ENCODE results near the gene TCF15. TPM values are rescaled to one million over a fixed set of nuclear protein-coding genes. Genes with fewer than 3 reads are reported as not detected.

The TCF15 gene
- total RNA-seq, 1 experiment from 2014 or later = 0.40 TPM

- H3K4me3 ChIP-seq (ENCODE audit: low read length) = no peak overlapping the region
- ChIA-PET CTCF (interaction anchor here (0.8 to 1.2 kb wide), 2 partner anchors 85 to 208 kb away, joined by 8 read pairs; partner anchors contain the start of gene SLC52A3), POLR2A (ENCODE audit: unreplicated experiment) (no interaction called here)
- no peak overlapping the region for H2AFZ ChIP-seq (ENCODE audit: low read length)
- no peaks in the 10 kb centered on the region for H3K36me3 ChIP-seq (ENCODE audit: low read depth, low read length)
- no peaks in the 10 kb centered on the region for H4K20me1 ChIP-seq (ENCODE audit: low read length)
- TF ChIP-seq CTCF (conservative IDR thresholded peaks at IDR 0.05; ENCODE audit: low read depth, low read length) (peak; percentile 28; the same call in 1 of the 2 replicates), EZH2 (IDR thresholded peaks at IDR 0.05; ENCODE audit: low read length, unreplicated experiment) (no peak)
- no peaks in the 10 kb centered on the region for H3K79me2 ChIP-seq (ENCODE audit: low read length)
- no peaks in the 10 kb centered on the region for H3K9me3 ChIP-seq (ENCODE audit: low read length)
- intact Hi-C loops (cut with micrococcal nuclease) = loop anchor here (1.0 to 2.0 kb wide), 4 partner anchors 85 to 208 kb away; partner anchors contain the start of gene SLC52A3
- H3F3A ChIP-seq (ENCODE audit: low read length, unreplicated experiment) = no peaks in the 10 kb centered on the region
- BruUV-seq (replicated peaks) = no TSS peak
- no peak overlapping the region for H3K4me2 ChIP-seq (ENCODE audit: low read length)
- H3K27ac ChIP-seq (ENCODE audit: low read length) = no peak overlapping the region
- no peaks in the 10 kb centered on the region for H3K27me3 ChIP-seq (ENCODE audit: low read length)
- H3K9ac ChIP-seq (ENCODE audit: low read length) = no peak overlapping the region
- ATAC-seq (no peak), DNase-seq (no peak)
- no peaks in the 10 kb centered on the region for H3K4me1 ChIP-seq (ENCODE audit: insufficient read depth, low read length)
- H3K9me2 ChIP-seq (replicated peaks; ENCODE audit: low read length) = no peaks in the 10 kb centered on the region
Observed at GRCh38 chr20:560680-561079, 49.4 kb downstream of the TCF15 start.

DNA sequence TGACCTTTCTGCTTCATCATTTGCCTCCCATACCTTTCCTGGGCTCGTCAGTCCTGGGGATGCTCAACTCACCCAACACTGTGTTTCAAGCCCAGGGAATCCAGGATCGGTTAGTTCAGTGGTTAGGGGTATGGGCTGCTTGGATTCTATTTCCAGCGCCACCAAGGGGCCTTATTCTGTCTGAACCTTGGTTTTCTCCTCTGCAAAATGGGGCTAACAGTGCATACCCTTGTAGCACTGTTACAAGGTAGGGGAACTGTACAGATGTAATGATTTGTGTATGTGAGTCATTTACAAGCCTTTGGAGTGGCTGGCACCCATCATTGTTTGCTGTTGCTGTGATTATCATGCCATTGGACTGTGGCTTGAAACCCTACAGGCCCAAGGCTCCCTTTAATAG, 52.0 kb downstream of the TCF15 start:
- H3K27me3 ChIP-seq (ENCODE audit: low read length) = no peaks in the 10 kb centered on the region
- H3K9me2 ChIP-seq (replicated peaks; ENCODE audit: low read length) = no peaks in the 10 kb centered on the region
- no peaks in the 10 kb centered on the region for H3K9me3 ChIP-seq (ENCODE audit: low read length)
- ChIA-PET POLR2A (ENCODE audit: unreplicated experiment) (no interaction called here), CTCF (no interaction called here)
- ATAC-seq (peak; percentile 58), DNase-seq (peak; percentile 37)
- H3K9ac ChIP-seq (ENCODE audit: low read length) = no peak overlapping the region
- H4K20me1 ChIP-seq (ENCODE audit: low read length) = no peaks in the 10 kb centered on the region
- H3K4me3 ChIP-seq (ENCODE audit: low read length) = no peak overlapping the region
- H3K27ac ChIP-seq (ENCODE audit: low read length) = no peak overlapping the region
- H3K36me3 ChIP-seq (ENCODE audit: low read depth, low read length) = no peaks in the 10 kb centered on the region
- H3K4me1 ChIP-seq (ENCODE audit: insufficient read depth, low read length) = no peaks in the 10 kb centered on the region
- intact Hi-C loops (cut with micrococcal nuclease) = no loop called here
- no peaks in the 10 kb centered on the region for H3K79me2 ChIP-seq (ENCODE audit: low read length)
- H2AFZ ChIP-seq (ENCODE audit: low read length) = no peak overlapping the region
- no peak overlapping the region for H3K4me2 ChIP-seq (ENCODE audit: low read length)
- BruUV-seq (replicated peaks) = no TSS peak
- H3F3A ChIP-seq (ENCODE audit: low read length, unreplicated experiment) = no peaks in the 10 kb centered on the region
- TF ChIP-seq EZH2phosphoT487 (IDR thresholded peaks at IDR 0.05; ENCODE audit: borderline replicate concordance, low read length) (no peak), CTCF (conservative IDR thresholded peaks at IDR 0.05; ENCODE audit: low read depth, low read length) (no peak), EZH2 (IDR thresholded peaks at IDR 0.05; ENCODE audit: low read length, unreplicated experiment) (no peak)

DNA sequence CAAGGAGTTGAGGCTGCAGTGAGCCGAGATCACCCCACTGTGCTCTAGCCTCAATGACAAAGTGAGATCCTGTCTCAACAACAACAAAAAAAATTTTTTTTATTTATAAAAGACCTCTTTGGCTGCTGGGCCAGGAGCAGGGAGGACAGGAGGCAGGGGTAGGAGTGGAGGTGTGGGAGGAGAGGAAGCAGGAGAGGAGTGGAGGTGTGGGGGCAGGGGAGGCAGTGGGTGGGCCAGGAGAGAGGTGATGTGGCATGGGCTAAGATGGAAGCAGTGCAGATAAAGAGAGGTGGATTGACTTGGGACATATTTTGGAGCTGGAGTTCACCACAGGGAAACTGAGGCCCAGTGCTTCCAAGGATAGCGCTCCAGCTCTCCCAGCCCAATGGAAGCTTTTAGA, 53.1 kb downstream of the TCF15 start:
- ChIA-PET POLR2A (ENCODE audit: unreplicated experiment) (no interaction called here), CTCF (interaction anchor here (1.5 kb wide), 1 partner anchor 89 kb away, joined by 3 read pairs; no protein-coding TSS in a partner anchor)
- no peaks in the 10 kb centered on the region for H3K4me1 ChIP-seq (ENCODE audit: insufficient read depth, low read length)
- no peaks in the 10 kb centered on the region for H3K9me3 ChIP-seq (ENCODE audit: low read length)
- H3K27me3 ChIP-seq (ENCODE audit: low read length) = no peaks in the 10 kb centered on the region
- no peak overlapping the region for H2AFZ ChIP-seq (ENCODE audit: low read length)
- H4K20me1 ChIP-seq (ENCODE audit: low read length) = no peaks in the 10 kb centered on the region
- H3F3A ChIP-seq (ENCODE audit: low read length, unreplicated experiment) = no peaks in the 10 kb centered on the region
- TF ChIP-seq EZH2 (IDR thresholded peaks at IDR 0.05; ENCODE audit: low read length, unreplicated experiment) (no peak), EZH2phosphoT487 (IDR thresholded peaks at IDR 0.05; ENCODE audit: borderline replicate concordance, low read length) (no peak), CTCF (conservative IDR thresholded peaks at IDR 0.05; ENCODE audit: low read depth, low read length) (no peak)
- H3K79me2 ChIP-seq (ENCODE audit: low read length) = no peaks in the 10 kb centered on the region
- no peak overlapping the region for H3K27ac ChIP-seq (ENCODE audit: low read length)
- ATAC-seq (no peak), DNase-seq (no peak)
- H3K4me3 ChIP-seq (ENCODE audit: low read length) = no peak overlapping the region
- no peaks in the 10 kb centered on the region for H3K9me2 ChIP-seq (replicated peaks; ENCODE audit: low read length)
- BruUV-seq (replicated peaks) = no TSS peak
- no peaks in the 10 kb centered on the region for H3K36me3 ChIP-seq (ENCODE audit: low read depth, low read length)
- intact Hi-C loops (cut with micrococcal nuclease) = no loop called here
- H3K9ac ChIP-seq (ENCODE audit: low read length) = no peak overlapping the region
- no peak overlapping the region for H3K4me2 ChIP-seq (ENCODE audit: low read length)
